GM12878 (cell line): ENCODE measurements around the gene TTYH3. TPM values are rescaled to one million over a fixed set of nuclear protein-coding genes. Genes with fewer than 3 reads are reported as not detected.

ENCODE experiments used
- ATAC-seq: fragments of 200-7000 bp; cut with Tn5 transposase; 3 replicates; pipeline ENCODE4 v1.9.1; 2020; ENCODE audit warnings: mild to moderate bottlenecking, moderate library complexity
- BruUV-seq: library from RNA; stranded (reverse); fragments of 400-500 nt; replicated peaks from 2 replicates; lab custom pipeline; 2021; lab: Mats Ljungman, UMichigan
- CTCF ChIA-PET: fragments of 300-600 bp; sonication (Branson Sonifier 250); formaldehyde crosslinking; extraction: SDS; loops from one replicate; lab custom pipeline; 2021; ENCODE audit warnings: inconsistent platforms; lab: Yijun Ruan, JAX
- POLR2A ChIA-PET: fragments of 350-600 bp; formaldehyde crosslinking; extraction: SDS; loops from one replicate; lab custom pipeline; 2021; ENCODE audit warnings: inconsistent platforms; lab: Charles Lee
- RAD21 ChIA-PET: fragments of 300-600 bp; sonication (Branson Sonifier 250); formaldehyde crosslinking; loops from one replicate; lab custom pipeline; 2023; ENCODE audit warnings: antibody characterized with exemption; ENCODE audit not compliant: unreplicated experiment; lab: Charles Lee
- SMC1A ChIA-PET: fragments of 300-600 bp; sonication (Branson Sonifier 250); formaldehyde crosslinking; loops from one replicate; lab custom pipeline; 2023; ENCODE audit not compliant: unreplicated experiment, uncharacterized antibody; lab: Charles Lee
- DNase-seq: peaks from one replicate; pipeline ENCODE4 v3.0.0-alpha.2; 2011; ENCODE audit warnings: low read depth, low spot score
- FAIRE-seq: peaks from 3 replicates; lab custom pipeline; 2011; peaks lifted over from hg19 to GRCh38; lab: Jason Lieb, UNC
- H2AFZ ChIP-seq: 2 replicates; pipeline ENCODE4 v1.6.0; 2011; ENCODE audit warnings: low read depth, low read length, control low read depth; ENCODE audit not compliant: control insufficient read depth
- H3K27ac ChIP-seq: 2 replicates; pipeline ENCODE4 v1.5.1; 2011; ENCODE audit warnings: control low read depth; ENCODE audit not compliant: control insufficient read depth, insufficient read depth
- H3K27me3 ChIP-seq, 2 experiments: replicated peaks in 1 of 2; 2 replicates each; pipeline versions ENCODE4 v1.6.0 to v1.6.1; 2011; ENCODE audit warnings: low read length in 1 of 2; ENCODE audit not compliant: control insufficient read depth in 2 of 2, insufficient read depth in 2 of 2
- H3K36me3 ChIP-seq, 2 experiments: 2 replicates each; pipeline ENCODE4 v1.5.1; 2011; ENCODE audit warnings: low read length in 1 of 2; ENCODE audit not compliant: control insufficient read depth in 2 of 2, insufficient read depth in 2 of 2
- H3K4me1 ChIP-seq: 2 replicates; pipeline ENCODE4 v1.6.1; 2011; ENCODE audit warnings: mild to moderate bottlenecking, low read length, moderate library complexity, mixed read lengths; ENCODE audit not compliant: control insufficient read depth, insufficient read depth
- H3K4me2 ChIP-seq: 2 replicates; pipeline ENCODE4 v1.6.0; 2011; ENCODE audit warnings: control low read depth; ENCODE audit not compliant: control insufficient read depth, insufficient read depth
- H3K4me3 ChIP-seq: fragments of 200-600 bp; sonication (generic); 2 replicates; pipeline ENCODE4 v1.5.1; 2016
- H3K79me2 ChIP-seq: 2 replicates; pipeline ENCODE4 v1.6.0; 2011; ENCODE audit warnings: low read length; ENCODE audit not compliant: control insufficient read depth, insufficient read depth
- H3K9ac ChIP-seq: 2 replicates; pipeline ENCODE4 v1.8.0; 2011; ENCODE audit warnings: low read length, control low read depth, mixed read lengths; ENCODE audit not compliant: control insufficient read depth, insufficient read depth
- H3K9me3 ChIP-seq: replicated peaks from 3 replicates; pipeline ENCODE4 v1.5.1; 2011; ENCODE audit warnings: mild to moderate bottlenecking, low read length; ENCODE audit not compliant: control insufficient read depth, insufficient read depth
- H4K20me1 ChIP-seq: 2 replicates; pipeline ENCODE4 v1.6.0; 2011; ENCODE audit not compliant: control insufficient read depth, insufficient read depth
- ASH2L ChIP-seq: fragments of 300-600, 200-600 bp; sonication (generic); IDR thresholded peaks from 2 replicates; pipeline ENCODE4 v1.6.1; 2017; ENCODE audit warnings: low read depth, mild to moderate bottlenecking, borderline replicate concordance
- CBFB ChIP-seq: IDR thresholded peaks from 2 replicates; pipeline ENCODE4 v1.6.1; 2016; ENCODE audit warnings: antibody characterized with exemption, low read depth
- CBX5 ChIP-seq: sonication (generic); IDR thresholded peaks from 2 replicates; pipeline ENCODE4 v1.6.1; 2016; ENCODE audit warnings: low read depth, moderate library complexity, mild to moderate bottlenecking, inconsistent platforms
- FOS ChIP-seq: IDR thresholded peaks from 3 replicates; pipeline ENCODE4 v1.6.1; 2011; ENCODE audit warnings: borderline replicate concordance; ENCODE audit not compliant: insufficient read length; ENCODE audit errors: extremely low read depth
- HCFC1 ChIP-seq: fragments of 150-350 bp; IDR thresholded peaks from 2 replicates; pipeline ENCODE4 v1.6.1; 2014; ENCODE audit warnings: low read length
- JUNB ChIP-seq: IDR thresholded peaks from 2 replicates; pipeline ENCODE4 v1.6.1; 2016; ENCODE audit warnings: antibody characterized with exemption, mild to moderate bottlenecking
- KDM1A ChIP-seq: fragments of 200-600 bp; sonication (generic); IDR thresholded peaks from 2 replicates; pipeline ENCODE4 v1.6.1; 2016; ENCODE audit warnings: borderline replicate concordance
- SIN3A ChIP-seq: IDR thresholded peaks from 2 replicates; pipeline ENCODE4 v1.6.1; 2012; ENCODE audit warnings: low read depth, low read length, improper control_type of control experiment
- SMAD5 ChIP-seq: IDR thresholded peaks from 2 replicates; pipeline ENCODE4 v1.6.1; 2016; ENCODE audit warnings: antibody characterized with exemption, low read depth
- TCF3 ChIP-seq: IDR thresholded peaks from 2 replicates; pipeline ENCODE4 v1.6.1; 2012; ENCODE audit warnings: low read depth, mild to moderate bottlenecking, low read length, borderline replicate concordance; ENCODE audit not compliant: insufficient read depth
- ZSCAN29 ChIP-seq: fragments of 450-650 bp; IDR thresholded peaks from 2 replicates; pipeline ENCODE4 v1.6.1; 2017; ENCODE audit warnings: mild to moderate bottlenecking, moderate library complexity
- WGBS: methylation state at CpG from one replicate; pipeline ENCODE4 v1.1.6; 2016; ENCODE audit warnings: low lambda C conversion rate; ENCODE audit not compliant: insufficient replicate concordance, insufficient coverage; ENCODE audit errors: missing lambda C conversion rate; 5-methylcytosine and 5-hydroxymethylcytosine counted together
- in situ Hi-C: fragments of 300-500 bp; cut with MboI; formaldehyde crosslinking; loops from 9 replicates; pipeline ENCODE4 v1.14.3; 2018; ENCODE audit warnings: mixed read lengths
- intact Hi-C: fragments of 100-400 bp; cut with micrococcal nuclease; formaldehyde crosslinking; loops from one replicate; pipeline ENCODE4 v1.14.2; 2022; ENCODE audit not compliant: unreplicated experiment
- polyA plus RNA-seq, 11 experiments: library from polyadenylated mRNA; depleted of rRNA in 4 of 11; unstranded in 6 of 11; stranded (reverse) in 5 of 11; fragments of >200 nt; fragmentation: Nextera tagmentation in 4 of 11; fragmentation: Illumina TruSeq in 1 of 11; extraction: Ambion mirVana in 4 of 11; extraction: Trizol in 1 of 11; gene quantifications; 1 replicate in 1 of 11; 2 replicates in 10 of 11; pipeline versions ENCODE4 v1.2.1 to v1.2.3, GENCODE V29; 2011 to 2016; ENCODE audit warnings: inconsistent platforms in 2 of 11, missing spikeins in 2 of 11, low read depth in 1 of 11
- total RNA-seq, 4 experiments: library from RNA; depleted of rRNA in 3 of 4; stranded (reverse); fragments of >200 nt in 3 of 4; fragmentation: Illumina TruSeq in 1 of 4; extraction: Trizol in 1 of 4; gene quantifications; 2 replicates each; pipeline versions ENCODE4 v1.2.1 to v1.2.3, GENCODE V29; 2013 to 2021

TTYH3 gene
- total and polyA plus RNA-seq, 10 of the 15 experiments (the other 5 are each of a cell fraction or from before 2014, with no cell fraction given), result 0.79 to 71.4 (median 10.5) TPM

DNA sequence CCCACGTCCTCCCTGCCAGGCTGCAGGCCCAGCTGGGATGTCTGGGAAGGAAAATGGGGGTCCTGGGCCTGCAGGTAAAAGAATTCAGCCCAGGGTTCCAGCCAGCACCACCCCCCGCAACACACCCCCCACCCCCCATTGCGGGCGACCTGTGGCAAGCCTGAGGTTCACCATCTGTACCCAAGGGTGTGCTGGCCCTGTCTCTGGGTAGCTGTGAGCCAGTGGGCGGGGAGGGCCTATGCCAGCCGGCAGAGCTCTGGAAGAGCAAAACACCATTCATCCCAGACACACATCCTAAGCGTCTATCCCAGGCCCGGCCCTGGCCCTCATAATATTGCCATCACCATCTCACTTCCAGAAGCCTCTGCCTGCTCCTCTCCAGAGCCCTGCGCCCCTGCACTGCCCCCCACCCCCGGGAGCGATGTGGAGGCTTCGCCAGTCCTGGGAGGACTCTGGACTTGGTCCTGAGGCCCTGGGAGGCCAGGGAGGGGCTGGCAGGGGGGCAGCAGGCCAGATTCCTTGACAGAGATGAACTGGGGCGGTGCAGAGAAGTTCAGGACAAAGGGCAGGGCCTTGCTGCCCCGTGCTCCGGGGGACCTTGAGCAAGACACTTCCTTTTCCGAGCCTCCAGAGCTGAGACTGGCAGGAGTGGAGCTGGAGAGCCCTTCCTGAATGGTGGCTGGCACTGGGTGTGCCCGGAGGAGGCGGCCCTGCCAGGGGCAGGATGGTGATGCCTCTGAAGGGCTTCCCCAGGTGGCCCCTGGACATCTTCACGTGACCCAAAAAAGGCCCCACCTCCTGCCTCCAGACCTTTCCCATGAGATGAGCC, 8.7 kb upstream of the TTYH3 start:
- Histone ChIP-seq H3K9me3 (no peaks in the 10 kb centered on the region), H3K27ac (no peak overlapping the region), H3K36me3 (no peaks in the 10 kb centered on the region), H3K4me2 (no peak overlapping the region), H3K4me3 (no peak overlapping the region), H4K20me1 (no peaks in the 10 kb centered on the region), H2AFZ (no peak overlapping the region), H3K27me3 (no peaks in the 10 kb centered on the region), H3K79me2 (no peaks in the 10 kb centered on the region), H3K9ac (no peak overlapping the region), H3K4me1 (no peaks in the 10 kb centered on the region)
- 31% methylated on average over 19 of the region's 19 CpGs for WGBS
- ATAC-seq, result no peak; the same call in 2 of the 3 replicates
- ChIA-PET SMC1A (no interaction called here), RAD21 (no interaction called here), CTCF (no interaction called here), POLR2A (interaction anchor here (0.9 kb wide), 1 partner anchor 63 kb away, joined by 6 read pairs; no protein-coding TSS in a partner anchor)
- TF ChIP-seq ASH2L (no peak), ZSCAN29 (no peak), CBFB (no peak), FOS (no peak), CBX5 (no peak), TCF3 (no peak), HCFC1 (no peak), SIN3A (no peak)
- intact Hi-C loops, result no loop called here
- in situ Hi-C loops, result no loop called here
- no TSS peak for BruUV-seq
- DNase-seq, result no peak
- FAIRE-seq, result no peak

DNA sequence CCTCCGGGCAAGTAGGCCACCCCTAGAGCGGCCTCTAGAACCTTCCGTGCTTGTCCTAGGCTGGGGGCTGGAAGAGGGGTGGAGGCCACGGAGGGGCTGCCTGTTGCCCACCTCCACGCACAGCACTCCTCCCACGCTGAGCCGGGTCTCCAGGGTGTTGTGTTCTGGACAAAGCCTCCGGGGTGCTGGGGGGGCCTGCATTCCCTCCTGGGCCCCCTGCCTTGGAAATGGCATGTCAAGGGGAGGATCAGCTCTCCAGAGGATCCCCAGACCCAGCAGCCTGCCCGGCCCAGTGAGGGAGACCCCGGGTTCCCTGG, 8.1 kb upstream of the TTYH3 start:
- Histone ChIP-seq H3K4me3 (no peak overlapping the region), H3K27ac (no peak overlapping the region), H3K9me3 (no peaks in the 10 kb centered on the region), H3K4me2 (no peak overlapping the region), H3K4me1 (no peaks in the 10 kb centered on the region), H3K27me3 (no peaks in the 10 kb centered on the region), H3K36me3 (no peaks in the 10 kb centered on the region), H3K79me2 (no peaks in the 10 kb centered on the region), H2AFZ (no peak overlapping the region), H3K9ac (no peak overlapping the region), H4K20me1 (no peaks in the 10 kb centered on the region)
- no TSS peak for BruUV-seq
- DNase-seq (no peak), FAIRE-seq (no peak), ATAC-seq (no peak)
- CTCF ChIA-PET, result no interaction called here
- SMC1A ChIA-PET, result no interaction called here
- in situ Hi-C loops, result no loop called here
- RAD21 ChIA-PET, result no interaction called here
- no peak for TF ChIP-seq SMAD5
- TF ChIP-seq JUNB, result no peak
- TF ChIP-seq KDM1A, result no peak
- POLR2A ChIA-PET, result no interaction called here
- intact Hi-C loops, result no loop called here
- WGBS, result 31% methylated on average over 10 of the region's 10 CpGs
